Right lobe of liver (tissue), 6 donors: Measurements from ENCODE around the gene TRAPPC12. TPM values are rescaled to one million over a fixed set of nuclear protein-coding genes. Genes with fewer than 3 reads are reported as not detected.
A peak's percentile ranks its signal among the peaks of the same experiment; 100 is the strongest.

ENCODE experiments used
- ATAC-seq, 4 donors: fragments of 200-7000 bp; cut with Tn5 transposase; one replicate each; pipeline ENCODE4 v1.9.1; 2020; ENCODE audit warnings: mild to moderate bottlenecking in 4 of 4, moderate library complexity in 4 of 4
- DNase-seq, 3 donors: peaks; one replicate each; pipeline ENCODE4 v3.0.0-alpha.2; 2020
- H3K27ac ChIP-seq, 3 donors: fragments of 200-600 bp; one replicate each; pipeline ENCODE4 v1.8.0; 2022
- H3K27me3 ChIP-seq, 2 donors: fragments of 200-600 bp; one replicate each; pipeline ENCODE4 v1.8.0; 2022
- H3K36me3 ChIP-seq, 4 donors: fragments of 200-600 bp; sonication (generic) in 1 of 4; one replicate each; pipeline versions ENCODE4 v1.5.1 to v1.8.0; 2017 to 2022; ENCODE audit warnings: control low read depth in 1 of 4
- H3K4me1 ChIP-seq, 4 donors: fragments of 200-600 bp; sonication (generic) in 1 of 4; one replicate each; pipeline versions ENCODE4 v1.5.1 to v1.8.0; 2017 to 2022; ENCODE audit warnings: control low read depth in 1 of 4
- H3K4me3 ChIP-seq, 3 donors: fragments of 200-600 bp; one replicate each; pipeline ENCODE4 v1.8.0; 2022
- H3K9me3 ChIP-seq, 4 donors: fragments of 200-600 bp; sonication (generic) in 1 of 4; one replicate each; pipeline versions ENCODE4 v1.5.1 to v1.8.0; 2017 to 2022; ENCODE audit warnings: control low read depth in 1 of 4
- POLR2A ChIP-seq: fragments of 450-650 bp; IDR thresholded peaks from one replicate; pipeline ENCODE4 v1.6.1; 2017; ENCODE audit warnings: antibody characterized with exemption, mild to moderate bottlenecking
- WGBS: methylation state at CpG from one replicate; pipeline ENCODE4 v1.1.6; 2018; ENCODE audit warnings: low coverage, low lambda C conversion rate; ENCODE audit not compliant: insufficient coverage; ENCODE audit errors: missing lambda C conversion rate; 5-methylcytosine and 5-hydroxymethylcytosine counted together
- intact Hi-C, 2 donors: fragments of 100-400 bp; cut with DNase I; formaldehyde crosslinking; loops; one replicate each; pipeline versions ENCODE4 v1.11.2 to v1.14.1; 2022
- total RNA-seq, 6 experiments: library from RNA; depleted of rRNA in 2 of 6; stranded (reverse); fragments of >200 nt in 2 of 6; fragmentation: NEBNext Ultra II Directional in 3 of 6; extraction: Animal tissue kit (Norgen Biotek cat#: 25700) in 3 of 6; gene quantifications; one replicate each; pipeline versions ENCODE4 v1.1.0 to v1.2.4, GENCODE V29; 2016 to 2023
- TF ChIP-seq, protein P1 (sequence below), 4 donors: fragments of 200-600 bp in 3 of 4; fragments of 450-650 bp in 1 of 4; IDR thresholded peaks; one replicate each; pipeline versions ENCODE4 v1.5.1 to v1.8.0; 2016 to 2022; ENCODE audit warnings: antibody characterized with exemption in 4 of 4, mild to moderate bottlenecking in 2 of 4
- donor health status: DM: no; HTN: yes; CAD: no.
- donor health status: DM: no; HTN: no; CAD: no.
- donor health status: DM: no; HTN: no; CAD: no.
- donor health status: DM: no; HTN: yes; CAD: no.
- donor health status: DM: no; HTN: yes; CAD: no.

TRAPPC12 gene
- total RNA-seq, 6 experiments from 2014 or later = 39.2 to 92.4 (median 47.8) TPM

DNA sequence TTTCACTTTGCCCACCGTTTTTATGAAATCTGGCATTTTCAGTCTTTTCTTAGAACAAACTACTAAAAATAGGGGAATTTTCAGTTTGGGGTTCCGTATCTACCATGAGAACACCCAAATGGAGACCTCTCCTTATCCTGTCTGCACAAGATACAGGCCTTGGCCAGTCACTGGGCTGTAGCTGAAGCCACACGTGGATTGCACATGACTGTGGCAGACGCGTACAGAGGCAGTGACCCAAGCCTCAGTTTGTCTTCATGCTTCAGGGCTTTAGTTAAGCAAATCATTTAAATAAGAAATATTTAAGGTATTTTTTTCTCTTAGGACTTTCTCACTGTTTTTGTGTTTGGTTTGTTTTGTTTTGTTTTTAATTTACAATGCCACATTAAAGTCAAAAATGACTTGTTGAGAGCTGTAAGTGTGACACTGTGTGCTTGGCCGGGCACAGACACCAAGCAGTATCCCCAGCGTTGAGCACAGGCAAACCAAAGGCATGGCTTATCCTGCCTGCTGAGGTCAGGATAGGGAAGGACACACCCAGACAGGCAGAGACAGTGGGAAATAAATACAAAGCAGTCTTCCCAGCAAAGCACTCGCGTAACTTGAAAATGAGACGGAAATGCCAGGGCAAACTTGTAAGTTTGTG is 53.3 kb downstream of the TRAPPC12 start:
- H3K4me3 ChIP-seq = no peak overlapping the region
- intact Hi-C loops = no loop called here
- no peak overlapping the region for H3K27ac ChIP-seq
- WGBS = 83% methylated on average over 9 of the region's 10 CpGs
- H3K4me1 ChIP-seq = no peaks in the 10 kb centered on the region
- no peaks in the 10 kb centered on the region for H3K9me3 ChIP-seq
- H3K27me3 ChIP-seq = no peaks in the 10 kb centered on the region
- peaks cover 0 to 45% (median 0%) of the 10 kb centered on the region in 4 donors for H3K36me3 ChIP-seq
- no peak for TF ChIP-seq POLR2A
- TF ChIP-seq, protein P1, sequence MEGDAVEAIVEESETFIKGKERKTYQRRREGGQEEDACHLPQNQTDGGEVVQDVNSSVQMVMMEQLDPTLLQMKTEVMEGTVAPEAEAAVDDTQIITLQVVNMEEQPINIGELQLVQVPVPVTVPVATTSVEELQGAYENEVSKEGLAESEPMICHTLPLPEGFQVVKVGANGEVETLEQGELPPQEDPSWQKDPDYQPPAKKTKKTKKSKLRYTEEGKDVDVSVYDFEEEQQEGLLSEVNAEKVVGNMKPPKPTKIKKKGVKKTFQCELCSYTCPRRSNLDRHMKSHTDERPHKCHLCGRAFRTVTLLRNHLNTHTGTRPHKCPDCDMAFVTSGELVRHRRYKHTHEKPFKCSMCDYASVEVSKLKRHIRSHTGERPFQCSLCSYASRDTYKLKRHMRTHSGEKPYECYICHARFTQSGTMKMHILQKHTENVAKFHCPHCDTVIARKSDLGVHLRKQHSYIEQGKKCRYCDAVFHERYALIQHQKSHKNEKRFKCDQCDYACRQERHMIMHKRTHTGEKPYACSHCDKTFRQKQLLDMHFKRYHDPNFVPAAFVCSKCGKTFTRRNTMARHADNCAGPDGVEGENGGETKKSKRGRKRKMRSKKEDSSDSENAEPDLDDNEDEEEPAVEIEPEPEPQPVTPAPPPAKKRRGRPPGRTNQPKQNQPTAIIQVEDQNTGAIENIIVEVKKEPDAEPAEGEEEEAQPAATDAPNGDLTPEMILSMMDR (IDR thresholded peaks at IDR 0.05) = no peak
- DNase-seq = no peak
- peak in 1 of 4 donors; percentile 57 for ATAC-seq

DNA sequence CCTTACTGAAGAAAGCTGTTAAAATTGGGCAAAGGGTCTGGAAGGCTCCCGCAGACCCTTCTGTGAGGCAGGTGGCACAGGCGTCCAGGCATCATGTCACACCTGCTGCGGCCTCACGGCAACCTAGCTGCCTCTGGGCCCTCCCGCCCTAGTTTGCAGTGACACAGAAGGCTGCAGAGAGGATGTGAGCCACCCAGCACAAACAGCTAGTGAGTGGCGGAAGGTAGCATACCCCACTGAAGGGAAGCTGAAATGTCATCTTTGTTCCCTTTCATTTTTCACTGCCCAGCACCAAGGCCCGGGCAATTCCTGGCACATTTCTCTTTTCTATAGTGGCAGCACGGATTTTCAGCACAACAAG is 53.8 kb downstream of the TRAPPC12 start:
- WGBS = 82% methylated on average over 3 of the region's 8 CpGs
- DNase-seq = no peak
- no peaks in the 10 kb centered on the region for H3K27me3 ChIP-seq
- no peaks in the 10 kb centered on the region for H3K4me1 ChIP-seq
- TF ChIP-seq POLR2A = no peak
- TF ChIP-seq, protein P1 (IDR thresholded peaks at IDR 0.05) = no peak
- no peak overlapping the region for H3K27ac ChIP-seq
- peak in 3 of 4 donors; percentile 27 to 70 (median 28) for ATAC-seq
- no peak overlapping the region for H3K4me3 ChIP-seq
- H3K36me3 ChIP-seq = peaks cover 0 to 45% (median 0%) of the 10 kb centered on the region in 4 donors
- intact Hi-C loops = no loop called here
- no peaks in the 10 kb centered on the region for H3K9me3 ChIP-seq

DNA sequence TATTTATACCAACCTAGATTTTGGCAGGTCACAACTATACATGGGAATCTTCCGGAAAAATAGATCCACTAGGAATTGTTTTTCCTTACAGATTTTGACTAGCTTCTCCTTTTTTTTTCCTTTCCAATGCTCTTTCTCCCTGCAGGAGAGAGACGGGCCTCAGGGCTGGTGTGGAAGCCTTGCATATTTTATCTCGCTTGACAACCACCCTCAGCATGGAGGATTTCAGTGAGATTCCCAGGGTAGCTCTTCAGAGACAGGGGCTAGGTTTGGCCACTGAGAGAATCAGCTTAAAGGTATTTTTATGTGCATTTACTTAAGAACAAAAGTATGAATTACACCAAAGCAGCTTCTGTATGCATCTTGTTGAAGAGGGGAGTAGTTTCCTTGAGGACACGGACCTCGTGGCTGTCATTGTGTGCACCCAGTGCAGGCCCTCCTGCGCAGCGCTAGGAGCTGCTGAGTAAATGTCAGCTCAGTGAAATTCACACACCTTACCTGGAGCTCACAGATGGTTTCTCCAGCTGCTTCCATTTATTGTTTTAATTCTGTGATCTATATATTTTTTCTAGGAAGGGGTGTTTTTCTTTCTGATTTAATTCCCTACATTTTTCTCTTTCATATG is 54.4 kb downstream of the TRAPPC12 start:
- intact Hi-C loops = no loop called here
- no peak overlapping the region for H3K27ac ChIP-seq
- H3K36me3 ChIP-seq = peaks cover 0 to 45% (median 0%) of the 10 kb centered on the region in 4 donors
- no peaks in the 10 kb centered on the region for H3K27me3 ChIP-seq
- no peaks in the 10 kb centered on the region for H3K9me3 ChIP-seq
- ATAC-seq (no peak), DNase-seq (no peak)
- 77% methylated on average over 4 of the region's 7 CpGs for WGBS
- H3K4me1 ChIP-seq = no peaks in the 10 kb centered on the region
- no peak overlapping the region for H3K4me3 ChIP-seq
- no peak for TF ChIP-seq POLR2A
- TF ChIP-seq, protein P1 (IDR thresholded peaks at IDR 0.05) = no peak

DNA sequence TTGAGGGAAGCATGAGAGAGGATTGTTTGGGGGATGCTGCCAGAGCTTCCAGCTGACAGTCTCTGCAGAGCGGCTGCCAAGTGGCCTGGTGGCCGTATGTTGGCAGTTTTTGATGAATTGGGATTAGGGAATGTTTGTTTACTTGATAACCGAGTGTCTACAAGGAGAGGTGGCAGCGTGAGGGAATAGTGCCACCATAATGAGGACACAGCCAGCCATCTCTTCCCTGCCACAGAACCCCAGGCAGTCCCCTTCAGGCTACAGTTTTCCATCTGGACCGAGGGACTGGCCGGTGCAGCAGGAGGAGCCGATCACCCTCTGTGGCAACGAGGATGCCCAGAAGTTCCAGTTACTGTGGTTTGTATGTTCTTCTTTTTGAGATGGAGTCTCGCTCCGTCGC is 55.2 kb downstream of the TRAPPC12 start:
- 86% methylated on average over 5 of the region's 11 CpGs for WGBS
- TF ChIP-seq, protein P1 (IDR thresholded peaks at IDR 0.05) = no peak
- TF ChIP-seq POLR2A = no peak
- peaks cover 0 to 41% (median 0%) of the 10 kb centered on the region in 4 donors for H3K36me3 ChIP-seq
- H3K9me3 ChIP-seq = no peaks in the 10 kb centered on the region
- intact Hi-C loops = no loop called here
- DNase-seq = no peak
- no peak overlapping the region for H3K4me3 ChIP-seq
- no peak for ATAC-seq
- H3K27ac ChIP-seq = no peak overlapping the region
- H3K4me1 ChIP-seq = no peaks in the 10 kb centered on the region
- H3K27me3 ChIP-seq = no peaks in the 10 kb centered on the region
